ENCODE results near the gene AQP10.
"Not testable (repeated sequence)": the region's sequence is repeated elsewhere in the genome, so short reads cannot be mapped to it uniquely, and the experiment has no call there.

AQP10 gene

DNA sequence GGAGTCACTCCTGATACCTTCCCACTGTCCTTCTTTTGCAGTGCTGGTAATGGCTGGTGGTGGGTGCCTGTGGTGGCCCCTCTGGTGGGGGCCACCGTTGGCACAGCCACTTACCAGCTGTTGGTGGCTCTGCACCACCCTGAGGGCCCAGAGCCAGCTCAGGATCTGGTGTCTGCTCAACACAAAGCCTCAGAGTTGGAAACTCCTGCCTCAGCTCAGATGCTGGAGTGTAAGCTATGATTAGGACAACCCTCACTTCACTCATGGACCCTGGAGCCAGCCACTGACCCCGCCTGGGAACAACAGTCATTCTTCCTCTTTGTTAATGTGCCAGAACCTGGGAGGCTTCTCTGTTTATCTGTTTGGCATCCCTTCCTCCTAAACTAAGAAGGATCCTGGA lies 3.3 kb downstream of the AQP10 start:
- DNase-seq (ENCODE audit: low spot score): no peak

DNA sequence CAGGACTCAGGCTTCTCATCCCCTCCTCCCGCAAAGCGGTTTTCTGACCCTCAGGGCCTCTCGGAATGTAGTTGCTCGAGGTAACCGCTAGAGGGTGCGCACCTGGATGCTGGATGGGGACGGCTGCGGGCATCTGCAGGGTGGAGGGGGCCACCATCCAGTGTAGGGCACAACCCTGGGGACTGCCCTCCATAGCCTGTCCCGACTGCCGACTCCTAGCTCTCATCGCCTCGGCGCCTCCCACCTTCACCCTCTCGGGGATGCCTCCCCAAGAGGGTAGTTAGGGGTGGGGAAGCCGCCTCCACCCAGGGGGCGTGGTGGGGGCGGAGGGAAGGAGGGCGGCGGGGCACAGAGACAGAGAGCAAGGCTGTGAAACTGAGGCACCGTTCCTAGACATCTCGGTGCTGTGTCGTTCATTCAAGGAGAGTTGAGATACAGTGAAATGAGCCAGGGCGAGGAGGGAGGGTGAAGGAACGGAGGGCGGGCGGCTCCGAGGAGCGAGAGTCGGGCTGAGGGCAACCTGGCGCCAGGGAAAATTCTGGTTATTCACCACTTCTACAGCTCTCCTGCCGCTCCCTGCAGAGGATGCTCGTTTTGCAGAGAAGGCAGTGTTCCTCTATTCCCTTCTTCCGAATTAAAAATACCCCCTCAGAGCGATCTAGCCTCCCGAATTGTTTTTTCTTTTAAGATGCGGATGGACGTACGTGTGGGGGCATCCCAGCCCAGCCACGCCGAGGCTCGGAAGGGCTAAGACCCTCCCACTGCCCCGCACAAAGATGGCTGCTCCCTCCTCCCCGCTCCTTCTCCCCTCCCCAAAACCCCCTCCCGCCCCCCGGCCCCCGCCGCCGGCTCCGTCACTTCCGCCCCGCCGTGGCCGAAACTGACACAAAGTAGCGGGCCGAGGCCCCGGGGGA lies 4.0 kb downstream of the AQP10 start, which contains the start of gene ATP8B2:
TSS of gene ATP8B2 (plus strand) at position 857 of the 914 bp plus-strand sequence. CDS start 2,617 bp downstream, outside the sequence.
- peak; percentile 80 for DNase-seq (ENCODE audit: low spot score)

DNA sequence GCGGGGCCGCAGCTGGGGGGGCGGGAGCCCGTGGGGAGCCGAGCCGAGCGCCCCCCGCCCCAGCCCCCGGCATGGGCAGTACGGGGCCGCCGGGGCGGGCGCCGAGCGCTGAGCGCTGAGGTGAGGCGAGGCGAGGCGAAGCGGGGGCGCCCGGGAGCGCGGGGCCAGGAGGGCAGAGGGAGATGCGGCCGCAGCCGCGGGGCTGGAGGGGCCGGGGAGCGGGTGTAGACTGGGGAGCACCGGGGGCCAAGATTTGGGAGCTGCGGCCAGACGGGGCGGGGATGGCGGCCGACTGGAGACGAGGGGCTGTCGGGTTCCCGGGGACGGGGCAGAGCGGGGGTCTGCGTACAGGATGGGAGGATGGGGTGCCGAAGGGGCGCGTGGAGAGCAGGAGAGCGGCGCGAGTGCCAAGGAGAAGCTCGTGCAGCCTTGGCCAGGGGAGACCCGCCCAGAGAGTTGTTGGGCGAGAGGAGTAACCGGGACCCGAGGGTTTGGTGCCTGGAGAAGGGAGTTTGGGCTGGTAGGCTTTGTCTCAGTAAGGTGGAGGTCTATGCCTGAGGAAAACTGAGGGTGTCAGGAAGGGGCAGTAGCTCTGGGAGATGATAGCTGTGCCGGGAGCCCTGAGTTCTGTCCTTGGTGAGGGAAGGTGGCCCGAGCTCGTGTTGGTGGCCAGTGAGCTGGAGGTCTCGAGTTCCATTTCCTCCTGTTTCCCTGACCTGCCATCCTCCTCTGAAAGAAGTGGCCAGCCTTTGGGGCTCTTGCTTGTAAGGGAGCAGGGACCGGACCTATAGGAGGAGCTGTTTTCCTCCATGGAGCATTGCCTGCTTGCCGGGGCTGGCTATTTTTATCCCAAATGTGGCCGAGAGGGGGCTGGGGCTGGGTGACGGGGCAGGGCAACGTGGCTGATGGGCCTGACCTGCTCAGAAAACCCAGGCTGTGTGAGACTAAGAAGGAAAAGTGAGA lies 5.0 kb downstream of the AQP10 start:
- DNase-seq (ENCODE audit: low spot score): peak; percentile 57

DNA sequence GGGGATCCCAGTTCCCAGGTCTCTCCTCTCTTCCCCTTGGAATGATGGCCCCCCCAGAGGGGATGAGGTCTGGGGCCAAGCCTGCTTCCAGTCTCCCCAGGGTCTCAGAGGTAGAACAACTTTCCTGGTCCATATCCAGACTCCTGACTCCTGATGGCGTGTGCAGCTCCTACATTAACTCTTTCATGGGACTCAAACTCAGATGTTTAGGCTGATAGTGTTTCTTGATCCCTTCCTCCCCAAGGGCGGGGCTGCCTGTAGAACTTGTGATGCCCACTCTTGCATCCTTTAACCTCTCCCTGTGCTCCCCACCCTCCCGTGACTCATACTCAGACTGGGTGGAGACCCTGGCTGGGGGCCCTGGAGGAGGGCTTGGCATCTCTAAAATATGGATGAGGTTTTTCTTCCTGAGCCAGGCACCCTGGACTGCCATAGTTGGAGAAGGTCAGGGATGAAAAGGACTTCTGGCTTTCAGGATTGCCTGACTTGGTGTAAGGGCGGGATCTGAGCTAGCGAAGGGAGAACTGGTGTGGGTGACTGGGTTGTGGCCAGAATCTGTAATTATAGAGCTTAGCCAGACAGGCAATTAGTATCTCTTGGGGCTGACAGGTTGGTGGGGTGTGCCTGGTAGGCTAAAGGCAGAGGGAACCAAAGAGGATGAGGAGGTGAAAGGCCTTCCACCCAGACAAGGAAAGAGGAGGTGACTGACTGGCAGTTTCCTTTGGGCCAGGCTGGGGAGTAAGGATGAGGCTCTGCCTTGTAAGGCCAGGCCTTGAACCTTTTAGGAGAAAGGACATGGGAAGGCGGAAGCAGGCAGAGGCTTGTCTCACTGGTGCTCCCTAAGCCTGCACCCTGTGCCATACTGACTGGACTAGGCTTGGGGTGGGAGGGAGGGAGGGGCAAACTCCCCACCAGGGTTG lies 5.9 kb downstream of the AQP10 start:
- peak; percentile 77 for DNase-seq (ENCODE audit: low spot score)

DNA sequence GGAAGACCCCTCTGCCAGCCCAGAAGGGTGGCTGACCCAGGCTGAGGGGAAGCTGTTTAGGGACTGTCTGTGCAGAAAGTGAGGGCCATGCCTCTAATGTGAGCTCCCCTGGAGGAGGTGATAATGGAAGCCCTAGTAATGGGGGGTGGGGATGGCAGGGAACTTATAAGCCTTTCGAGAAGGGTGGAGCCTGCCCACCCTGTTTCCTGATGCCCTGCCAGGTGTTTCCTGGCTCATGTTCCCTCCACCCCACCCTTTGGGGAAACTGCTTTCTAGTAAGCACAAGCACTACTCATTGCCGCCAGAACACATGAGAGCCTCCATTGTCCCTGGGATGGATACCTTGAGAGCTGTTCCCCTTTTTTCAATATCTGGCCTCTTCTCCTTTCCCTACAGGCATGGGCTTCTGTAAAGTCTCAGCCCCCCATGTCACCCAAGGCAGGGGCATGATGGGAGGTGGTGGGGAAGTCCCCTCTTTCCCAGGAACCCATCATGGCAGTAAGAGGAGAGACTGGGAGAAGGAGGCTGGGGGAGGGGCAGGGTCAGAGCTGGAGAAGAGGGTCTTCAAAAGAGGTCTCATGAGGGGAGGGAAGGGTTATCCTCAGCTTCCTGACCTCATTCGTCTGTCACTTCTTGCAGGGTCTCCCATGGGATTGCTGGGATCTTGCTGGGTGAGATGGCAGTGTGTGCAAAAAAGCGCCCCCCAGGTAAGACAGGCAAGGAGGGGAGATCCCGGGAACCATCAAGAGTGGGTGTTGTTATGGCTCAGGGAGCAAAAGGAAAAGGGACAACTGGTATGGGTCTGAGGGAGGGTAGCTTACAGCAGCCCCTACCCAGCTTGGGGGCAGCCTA lies 6.8 kb downstream of the AQP10 start:
- no peak for DNase-seq (ENCODE audit: low spot score)

DNA sequence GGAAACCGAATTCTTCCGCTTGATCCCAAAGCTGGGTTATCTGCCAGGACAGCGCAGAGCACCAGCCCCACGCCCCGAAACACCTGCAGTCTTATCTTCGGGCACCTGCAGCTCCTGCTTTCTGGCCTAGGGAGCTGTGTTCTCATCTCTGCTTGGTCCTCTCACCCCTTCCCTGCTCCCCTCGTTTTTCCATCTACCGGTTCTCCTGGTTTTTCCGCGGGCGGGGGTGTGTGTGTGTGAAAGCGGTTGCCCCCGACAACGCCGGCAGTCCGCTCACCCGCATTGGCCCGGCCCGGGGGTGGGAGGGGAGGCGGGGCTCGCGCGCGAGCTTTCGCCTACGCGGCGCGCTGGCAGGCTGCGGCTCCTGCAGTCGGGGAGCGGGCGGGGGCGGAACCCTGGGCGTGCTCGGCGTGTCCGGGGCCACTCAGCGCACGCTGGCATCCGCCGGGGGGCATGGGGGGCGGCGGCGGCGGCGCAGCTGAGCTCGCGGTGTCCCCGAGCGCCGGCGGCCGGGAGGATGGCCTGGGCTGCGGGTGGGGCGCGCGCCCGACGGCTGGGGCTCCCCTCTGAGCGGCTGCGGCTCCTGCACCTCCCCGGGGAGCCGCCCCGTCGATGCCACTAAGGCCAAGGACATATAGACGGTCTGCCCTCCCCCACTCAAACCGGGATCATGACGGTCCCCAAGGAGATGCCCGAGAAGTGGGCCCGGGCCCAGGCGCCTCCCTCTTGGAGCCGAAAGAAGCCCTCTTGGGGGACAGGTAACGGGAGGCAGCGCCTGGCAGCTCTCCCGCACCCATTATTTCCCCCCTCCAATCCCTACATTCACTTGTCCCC lies 7.6 kb downstream of the AQP10 start:
- peak; percentile 58 for DNase-seq (ENCODE audit: low spot score)

DNA sequence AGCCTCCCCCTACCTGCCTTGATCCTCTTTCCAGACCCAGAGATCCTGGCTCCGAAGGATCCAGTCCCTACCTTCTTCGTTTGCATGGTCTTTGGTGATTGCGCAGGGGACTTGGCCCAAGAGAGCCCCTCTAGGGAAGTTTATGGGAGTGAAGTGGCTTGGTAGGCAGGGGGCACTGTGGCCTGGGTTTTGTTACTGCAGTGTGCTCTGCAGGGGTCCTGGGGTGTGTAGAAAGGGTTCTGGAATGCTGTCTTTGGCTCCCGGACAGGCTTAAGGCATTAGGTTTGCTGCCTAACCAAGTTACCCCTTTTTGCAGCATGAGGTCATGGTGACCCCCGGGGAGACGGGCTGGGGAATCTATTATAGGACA lies 8.2 kb downstream of the AQP10 start:
- DNase-seq (ENCODE audit: low spot score): no peak

DNA sequence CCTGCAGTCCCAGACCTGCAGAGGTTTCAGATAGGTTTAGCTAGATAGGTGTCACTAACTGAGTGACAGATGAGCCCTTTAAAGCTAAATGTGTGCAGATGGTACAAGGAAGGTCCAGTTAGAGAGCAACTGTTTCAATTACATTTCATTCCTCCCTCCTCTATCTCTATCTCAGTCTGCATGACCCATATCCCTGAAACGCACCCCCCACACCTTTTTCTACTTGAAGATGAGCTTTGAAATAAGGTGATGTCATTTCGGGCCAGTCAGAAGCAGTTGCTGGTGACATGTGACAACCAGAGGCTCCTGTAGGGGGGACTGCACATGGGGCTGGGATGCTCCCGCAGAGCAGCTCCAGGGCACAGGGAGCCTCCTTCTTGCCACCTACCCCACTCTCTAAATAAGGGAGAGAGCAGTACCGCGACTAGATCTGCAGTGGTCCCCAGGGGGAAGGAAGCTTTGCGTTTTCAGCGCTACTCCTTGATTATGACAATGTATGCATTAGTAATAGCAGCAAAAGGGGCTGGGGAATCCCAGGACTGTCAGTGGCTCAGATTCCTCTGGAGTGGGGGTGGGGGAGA lies 8.7 kb downstream of the AQP10 start:
- DNase-seq (ENCODE audit: low spot score): no peak

DNA sequence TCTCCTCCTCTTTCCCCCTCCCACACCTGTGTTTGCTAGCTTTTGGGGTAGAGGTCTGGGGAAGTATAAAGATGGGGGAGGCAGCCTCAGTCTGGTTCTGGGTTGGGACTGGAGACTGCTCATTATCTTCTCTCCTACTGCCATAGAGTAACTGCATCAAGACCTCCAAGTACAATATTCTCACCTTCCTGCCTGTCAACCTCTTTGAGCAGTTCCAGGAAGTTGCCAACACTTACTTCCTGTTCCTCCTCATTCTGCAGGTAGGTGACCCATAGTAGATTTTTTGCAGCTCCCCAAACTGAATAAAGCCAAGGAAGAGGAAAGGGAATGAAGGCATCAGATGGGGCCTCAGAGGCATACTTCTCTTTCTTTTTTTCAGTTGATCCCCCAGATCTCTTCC lies 9.8 kb downstream of the AQP10 start:
- DNase-seq (ENCODE audit: low spot score): no peak

DNA sequence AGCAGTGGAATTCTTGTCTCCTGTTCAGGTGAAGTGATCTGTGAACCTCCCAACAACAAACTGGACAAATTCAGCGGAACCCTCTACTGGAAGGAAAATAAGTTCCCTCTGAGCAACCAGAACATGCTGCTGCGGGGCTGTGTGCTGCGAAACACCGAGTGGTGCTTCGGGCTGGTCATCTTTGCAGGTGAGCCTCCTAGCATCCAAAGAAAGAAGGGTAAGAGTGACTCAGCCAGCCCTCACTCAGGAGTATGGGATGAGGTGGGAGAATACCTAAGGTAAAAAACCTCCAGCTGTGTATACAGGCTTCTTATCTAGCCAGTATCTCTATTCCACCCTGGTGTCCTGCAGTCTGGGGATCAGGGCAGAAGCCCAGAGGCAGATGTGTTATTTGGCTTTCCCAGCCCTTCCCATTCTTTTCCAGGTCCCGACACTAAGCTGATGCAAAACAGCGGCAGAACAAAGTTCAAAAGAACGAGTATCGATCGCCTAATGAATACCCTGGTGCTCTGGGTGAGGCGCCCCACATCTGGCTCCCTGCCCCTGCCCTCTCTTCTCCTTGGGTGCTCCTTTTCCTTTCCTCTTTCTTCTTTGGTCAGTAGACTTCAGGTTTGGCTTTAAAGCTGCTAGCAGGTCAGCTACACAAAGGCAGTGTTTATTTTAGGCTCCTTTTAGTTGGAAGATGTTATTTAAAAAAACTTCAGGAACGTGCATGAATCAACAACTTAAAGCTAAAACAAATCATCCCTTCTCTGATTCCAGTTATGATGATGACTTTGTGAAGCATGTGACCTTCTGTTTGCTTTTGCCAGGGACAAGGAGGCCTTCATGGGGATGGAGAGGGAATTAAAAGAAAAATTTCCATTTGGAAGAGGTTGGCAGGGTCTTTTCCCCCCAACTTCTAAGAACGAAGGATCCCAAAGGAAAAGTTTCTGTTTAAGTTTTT lies 13.5 kb downstream of the AQP10 start:
- DNase-seq (ENCODE audit: low spot score): no peak

DNA sequence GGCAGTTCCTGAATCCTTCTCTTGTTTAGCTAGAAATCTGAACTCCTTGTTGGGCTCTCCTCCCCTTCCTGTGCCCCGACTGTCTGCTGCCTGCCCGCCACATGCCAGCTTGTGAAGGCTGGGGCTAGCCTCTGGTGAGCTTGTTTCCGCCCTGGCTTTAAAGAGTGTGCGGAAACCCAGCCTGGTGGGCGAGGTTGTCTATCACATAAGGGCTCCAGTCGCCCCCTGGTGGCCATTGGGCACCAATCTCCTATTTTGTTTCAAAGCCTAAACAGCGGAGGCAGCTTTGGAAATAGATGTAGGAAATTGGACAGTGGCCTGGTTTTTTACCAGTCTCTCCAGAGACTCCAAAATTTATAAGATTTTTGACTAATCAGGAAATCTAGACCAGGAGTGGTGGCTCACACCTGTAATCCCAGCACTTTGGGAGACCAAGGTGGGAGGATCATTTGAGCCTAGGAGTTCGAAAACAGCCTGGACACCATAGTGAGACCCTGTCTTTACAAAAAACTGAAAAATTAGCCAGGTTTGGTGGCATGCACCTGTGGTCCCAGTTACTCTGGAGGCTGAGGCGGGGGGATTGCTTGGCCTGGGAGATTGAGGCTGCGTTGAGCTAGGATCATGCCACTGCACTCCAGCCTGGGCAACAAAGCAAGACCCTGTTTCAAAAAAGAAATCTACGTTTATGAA lies 14.3 kb downstream of the AQP10 start:
- DNase-seq (ENCODE audit: low spot score): peak; percentile 86

DNA sequence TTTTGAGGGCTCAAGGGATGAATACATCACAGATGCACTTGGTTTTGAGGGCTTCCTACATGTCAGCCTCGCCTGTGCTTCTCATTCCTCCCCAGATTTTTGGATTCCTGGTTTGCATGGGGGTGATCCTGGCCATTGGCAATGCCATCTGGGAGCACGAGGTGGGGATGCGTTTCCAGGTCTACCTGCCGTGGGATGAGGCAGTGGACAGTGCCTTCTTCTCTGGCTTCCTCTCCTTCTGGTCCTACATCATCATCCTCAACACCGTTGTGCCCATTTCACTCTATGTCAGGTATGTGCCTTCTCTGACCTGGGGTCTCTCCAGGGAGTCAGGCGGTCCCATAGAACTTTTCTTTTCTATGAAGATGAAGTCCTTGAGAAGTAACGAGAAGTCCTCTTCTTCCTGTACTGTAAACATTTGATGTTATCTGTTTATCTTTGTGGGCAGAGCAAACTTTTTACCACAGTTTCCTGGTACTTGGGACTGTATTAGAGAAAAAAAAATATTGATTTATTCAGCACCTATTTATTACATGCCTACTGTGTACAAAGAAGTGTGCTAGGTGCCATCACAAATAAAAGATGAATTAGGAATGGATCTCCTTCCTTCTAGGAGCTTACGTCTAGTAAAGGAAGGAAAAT lies 16.5 kb downstream of the AQP10 start:
- DNase-seq (ENCODE audit: low spot score): no peak

DNA sequence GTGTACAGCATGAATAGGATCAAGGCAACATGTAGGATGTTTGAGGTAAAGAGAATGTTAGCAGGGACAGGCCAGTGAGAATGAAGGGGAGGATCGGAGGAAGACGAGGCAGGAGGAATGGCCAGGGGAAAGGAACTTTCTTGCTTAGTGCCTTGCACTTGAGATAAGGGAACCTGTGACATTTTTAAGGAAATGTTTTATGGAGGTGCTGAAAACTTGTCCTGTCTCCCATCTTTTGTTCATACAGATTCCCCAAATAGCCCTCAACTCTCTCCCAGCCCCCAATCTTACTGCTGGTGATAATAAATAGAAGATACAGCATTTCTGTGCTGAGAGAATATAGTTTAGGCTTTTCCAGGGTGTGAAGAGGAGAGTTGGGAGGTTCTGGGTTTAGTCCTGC lies 18.0 kb downstream of the AQP10 start:
- DNase-seq (ENCODE audit: low spot score): no peak

DNA sequence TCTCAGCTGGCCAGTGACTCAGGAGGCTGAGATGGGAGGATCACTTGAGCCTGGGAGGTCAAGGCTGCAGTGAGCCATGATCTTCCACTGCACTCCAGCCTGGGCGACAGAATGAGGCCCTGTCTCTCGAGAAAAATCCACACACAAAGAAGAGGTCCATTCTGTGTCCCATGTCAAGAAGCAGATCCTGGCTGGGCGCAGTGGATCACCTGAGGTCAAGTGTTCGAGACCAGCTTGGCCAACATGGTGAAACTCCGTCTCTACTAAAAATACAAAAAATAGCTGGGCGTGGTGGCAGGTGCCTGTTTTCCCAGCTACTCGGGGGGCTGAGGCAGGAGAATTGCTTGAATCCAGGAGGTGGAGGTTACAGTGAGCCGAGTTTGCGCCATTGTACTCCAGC lies 20.5 kb downstream of the AQP10 start:
- DNase-seq (ENCODE audit: low spot score): not testable (repeated sequence)

DNA sequence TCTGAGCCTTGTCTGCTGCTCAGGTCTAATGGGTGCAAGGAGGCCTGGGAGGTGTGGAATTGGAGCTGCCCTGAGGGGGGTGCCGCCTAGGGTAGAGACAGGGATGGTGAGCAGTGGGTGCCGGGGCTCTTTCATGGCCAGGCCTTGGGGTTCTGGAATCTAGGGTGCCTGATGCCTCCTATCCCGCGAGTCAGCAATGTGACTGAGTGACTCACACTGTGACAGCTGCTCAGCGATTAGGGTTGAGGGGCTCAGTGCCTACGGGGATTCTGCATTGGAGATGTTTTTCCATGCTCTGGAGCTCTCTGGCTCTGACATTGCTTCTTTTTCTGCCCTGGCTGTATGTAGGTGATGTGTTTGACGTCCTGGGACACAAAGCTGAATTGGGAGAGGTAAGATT lies 21.2 kb downstream of the AQP10 start:
- DNase-seq (ENCODE audit: low spot score): no peak

DNA sequence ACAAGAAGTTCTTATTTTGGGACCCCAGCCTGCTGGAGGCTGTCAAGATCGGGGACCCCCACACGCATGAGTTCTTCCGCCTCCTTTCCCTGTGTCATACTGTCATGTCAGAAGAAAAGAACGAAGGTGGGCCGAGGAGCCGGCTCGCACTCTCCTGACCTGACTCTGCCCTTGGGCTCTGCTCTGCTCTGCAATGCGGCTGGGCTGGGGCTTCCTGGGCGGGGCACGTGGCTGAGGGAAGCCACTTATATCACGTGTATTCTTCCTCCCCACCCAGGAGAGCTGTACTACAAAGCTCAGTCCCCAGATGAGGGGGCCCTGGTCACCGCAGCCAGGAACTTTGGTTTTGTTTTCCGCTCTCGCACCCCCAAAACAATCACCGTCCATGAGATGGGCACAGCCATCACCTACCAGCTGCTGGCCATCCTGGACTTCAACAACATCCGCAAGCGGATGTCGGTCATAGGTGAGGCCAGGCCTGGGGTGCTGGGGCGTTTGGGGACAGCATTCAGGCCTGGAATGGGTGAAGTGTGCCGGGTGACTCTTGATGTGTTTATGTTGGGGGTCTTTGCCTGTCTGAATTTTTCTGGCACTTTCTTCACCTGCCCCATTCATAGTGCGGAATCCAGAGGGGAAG lies 22.1 kb downstream of the AQP10 start:
- DNase-seq (ENCODE audit: low spot score): no peak

All from hematopoietic multipotent progenitor cell treated with erythropoietin and hydrocortisone succinate and interleukin-3 and kit ligand, for 17 days (in vitro differentiated cells).